GM12878 (cell line): Measurements from ENCODE around the gene NQO1. TPM values are rescaled to one million over a fixed set of nuclear protein-coding genes. Genes with fewer than 3 reads are reported as not detected.

ENCODE experiments used
- ATAC-seq: fragments of 200-7000 bp; cut with Tn5 transposase; 3 replicates; pipeline ENCODE4 v1.9.1; 2020; ENCODE audit warnings: mild to moderate bottlenecking, moderate library complexity
- BruUV-seq: library from RNA; stranded (reverse); fragments of 400-500 nt; replicated peaks from 2 replicates; lab custom pipeline; 2021; lab: Mats Ljungman, UMichigan
- CTCF ChIA-PET: fragments of 300-600 bp; sonication (Branson Sonifier 250); formaldehyde crosslinking; extraction: SDS; loops from one replicate; lab custom pipeline; 2021; ENCODE audit warnings: inconsistent platforms; lab: Yijun Ruan, JAX
- POLR2A ChIA-PET: fragments of 350-600 bp; formaldehyde crosslinking; extraction: SDS; loops from one replicate; lab custom pipeline; 2021; ENCODE audit warnings: inconsistent platforms; lab: Charles Lee
- RAD21 ChIA-PET: fragments of 300-600 bp; sonication (Branson Sonifier 250); formaldehyde crosslinking; loops from one replicate; lab custom pipeline; 2023; ENCODE audit warnings: antibody characterized with exemption; ENCODE audit not compliant: unreplicated experiment; lab: Charles Lee
- SMC1A ChIA-PET: fragments of 300-600 bp; sonication (Branson Sonifier 250); formaldehyde crosslinking; loops from one replicate; lab custom pipeline; 2023; ENCODE audit not compliant: unreplicated experiment, uncharacterized antibody; lab: Charles Lee
- DNase-seq: peaks from one replicate; pipeline ENCODE4 v3.0.0-alpha.2; 2011; ENCODE audit warnings: low read depth, low spot score
- FAIRE-seq: peaks from 3 replicates; lab custom pipeline; 2011; peaks lifted over from hg19 to GRCh38; lab: Jason Lieb, UNC
- H2AFZ ChIP-seq: 2 replicates; pipeline ENCODE4 v1.6.0; 2011; ENCODE audit warnings: low read depth, low read length, control low read depth; ENCODE audit not compliant: control insufficient read depth
- H3K27ac ChIP-seq: 2 replicates; pipeline ENCODE4 v1.5.1; 2011; ENCODE audit warnings: control low read depth; ENCODE audit not compliant: control insufficient read depth, insufficient read depth
- H3K27me3 ChIP-seq, 2 experiments: replicated peaks in 1 of 2; 2 replicates each; pipeline versions ENCODE4 v1.6.0 to v1.6.1; 2011; ENCODE audit warnings: low read length in 1 of 2; ENCODE audit not compliant: control insufficient read depth in 2 of 2, insufficient read depth in 2 of 2
- H3K36me3 ChIP-seq, 2 experiments: 2 replicates each; pipeline ENCODE4 v1.5.1; 2011; ENCODE audit warnings: low read length in 1 of 2; ENCODE audit not compliant: control insufficient read depth in 2 of 2, insufficient read depth in 2 of 2
- H3K4me1 ChIP-seq: 2 replicates; pipeline ENCODE4 v1.6.1; 2011; ENCODE audit warnings: mild to moderate bottlenecking, low read length, moderate library complexity, mixed read lengths; ENCODE audit not compliant: control insufficient read depth, insufficient read depth
- H3K4me2 ChIP-seq: 2 replicates; pipeline ENCODE4 v1.6.0; 2011; ENCODE audit warnings: control low read depth; ENCODE audit not compliant: control insufficient read depth, insufficient read depth
- H3K4me3 ChIP-seq: fragments of 200-600 bp; sonication (generic); 2 replicates; pipeline ENCODE4 v1.5.1; 2016
- H3K79me2 ChIP-seq: 2 replicates; pipeline ENCODE4 v1.6.0; 2011; ENCODE audit warnings: low read length; ENCODE audit not compliant: control insufficient read depth, insufficient read depth
- H3K9ac ChIP-seq: 2 replicates; pipeline ENCODE4 v1.8.0; 2011; ENCODE audit warnings: low read length, control low read depth, mixed read lengths; ENCODE audit not compliant: control insufficient read depth, insufficient read depth
- H3K9me3 ChIP-seq: replicated peaks from 3 replicates; pipeline ENCODE4 v1.5.1; 2011; ENCODE audit warnings: mild to moderate bottlenecking, low read length; ENCODE audit not compliant: control insufficient read depth, insufficient read depth
- H4K20me1 ChIP-seq: 2 replicates; pipeline ENCODE4 v1.6.0; 2011; ENCODE audit not compliant: control insufficient read depth, insufficient read depth
- BRCA1 ChIP-seq: IDR thresholded peaks from 2 replicates; pipeline ENCODE4 v1.6.1; 2011; ENCODE audit warnings: low read depth, low read length, improper control_type of control experiment
- KDM1A ChIP-seq: fragments of 200-600 bp; sonication (generic); IDR thresholded peaks from 2 replicates; pipeline ENCODE4 v1.6.1; 2016; ENCODE audit warnings: borderline replicate concordance
- ZNF274 ChIP-seq: IDR thresholded peaks from one replicate; pipeline ENCODE4 v1.8.0; 2011; ENCODE audit not compliant: insufficient read length, insufficient read depth
- ZNF592 ChIP-seq: fragments of 450-650 bp; IDR thresholded peaks from 2 replicates; pipeline ENCODE4 v1.6.1; 2017; ENCODE audit warnings: mild to moderate bottlenecking, moderate library complexity
- WGBS: methylation state at CpG from one replicate; pipeline ENCODE4 v1.1.6; 2016; ENCODE audit warnings: low lambda C conversion rate; ENCODE audit not compliant: insufficient replicate concordance, insufficient coverage; ENCODE audit errors: missing lambda C conversion rate; 5-methylcytosine and 5-hydroxymethylcytosine counted together
- in situ Hi-C: fragments of 300-500 bp; cut with MboI; formaldehyde crosslinking; loops from 9 replicates; pipeline ENCODE4 v1.14.3; 2018; ENCODE audit warnings: mixed read lengths
- intact Hi-C: fragments of 100-400 bp; cut with micrococcal nuclease; formaldehyde crosslinking; loops from one replicate; pipeline ENCODE4 v1.14.2; 2022; ENCODE audit not compliant: unreplicated experiment
- polyA plus RNA-seq, 11 experiments: library from polyadenylated mRNA; depleted of rRNA in 4 of 11; unstranded in 6 of 11; stranded (reverse) in 5 of 11; fragments of >200 nt; fragmentation: Nextera tagmentation in 4 of 11; fragmentation: Illumina TruSeq in 1 of 11; extraction: Ambion mirVana in 4 of 11; extraction: Trizol in 1 of 11; gene quantifications; 1 replicate in 1 of 11; 2 replicates in 10 of 11; pipeline versions ENCODE4 v1.2.1 to v1.2.3, GENCODE V29; 2011 to 2016; ENCODE audit warnings: inconsistent platforms in 2 of 11, missing spikeins in 2 of 11, low read depth in 1 of 11
- total RNA-seq, 4 experiments: library from RNA; depleted of rRNA in 3 of 4; stranded (reverse); fragments of >200 nt in 3 of 4; fragmentation: Illumina TruSeq in 1 of 4; extraction: Trizol in 1 of 4; gene quantifications; 2 replicates each; pipeline versions ENCODE4 v1.2.1 to v1.2.3, GENCODE V29; 2013 to 2021

The NQO1 gene
- total and polyA plus RNA-seq, 10 of the 15 experiments (the other 5 are each of a cell fraction or from before 2014, with no cell fraction given) = 24.6 to 84.9 (median 34.6) TPM

- BruUV-seq = no TSS peak
- SMC1A ChIA-PET = interaction anchor here (0.8 to 1.2 kb wide), 3 partner anchors 26 to 302 kb away, joined by 3 read pairs; no protein-coding TSS in a partner anchor
- Histone ChIP-seq H4K20me1 (no peaks in the 10 kb centered on the region), H3K27me3 (no peaks in the 10 kb centered on the region), H3K4me3 (no peak overlapping the region), H2AFZ (no peak overlapping the region), H3K79me2 (no peaks in the 10 kb centered on the region), H3K36me3 (peaks cover 7 to 41% of the 10 kb centered on the region in 2 experiments), H3K27ac (no peak overlapping the region), H3K4me2 (no peak overlapping the region), H3K4me1 (no peaks in the 10 kb centered on the region), H3K9me3 (no peaks in the 10 kb centered on the region), H3K9ac (no peak overlapping the region)
- intact Hi-C loops (no loop called here), in situ Hi-C loops (no loop called here)
- DNase-seq (no peak), FAIRE-seq (no peak), ATAC-seq (no peak)
- TF ChIP-seq BRCA1 = no peak
- TF ChIP-seq ZNF592 = no peak
- no peak for TF ChIP-seq ZNF274
- TF ChIP-seq KDM1A = no peak
- RAD21 ChIA-PET = interaction anchor here (3.0 kb wide), 1 partner anchor 302 kb away, joined by 11 read pairs; no protein-coding TSS in a partner anchor
- CTCF ChIA-PET = interaction anchor here (1.6 kb wide), 1 partner anchor 56 kb away, joined by 3 read pairs; no protein-coding TSS in a partner anchor
- POLR2A ChIA-PET = no interaction called here
- WGBS = 98% methylated on average over 3 of the region's 3 CpGs
Measured at GRCh38 chr16:69698404-69698803, 28.0 kb downstream of the NQO1 start.
